OCI-M2 (cell line): ENCODE results near the gene APOL4.
A peak's percentile ranks its signal among the peaks of the same experiment; 100 is the strongest.
"Not testable (repeated sequence)": the region's sequence is repeated elsewhere in the genome, so short reads cannot be mapped to it uniquely, and the experiment has no call there.

Source experiments
- DNase-seq: peaks from one replicate; lab custom pipeline; 2025; ENCODE audit not compliant: unreplicated experiment; lab: John Stamatoyannopoulos, UW

The APOL4 gene, protein sequence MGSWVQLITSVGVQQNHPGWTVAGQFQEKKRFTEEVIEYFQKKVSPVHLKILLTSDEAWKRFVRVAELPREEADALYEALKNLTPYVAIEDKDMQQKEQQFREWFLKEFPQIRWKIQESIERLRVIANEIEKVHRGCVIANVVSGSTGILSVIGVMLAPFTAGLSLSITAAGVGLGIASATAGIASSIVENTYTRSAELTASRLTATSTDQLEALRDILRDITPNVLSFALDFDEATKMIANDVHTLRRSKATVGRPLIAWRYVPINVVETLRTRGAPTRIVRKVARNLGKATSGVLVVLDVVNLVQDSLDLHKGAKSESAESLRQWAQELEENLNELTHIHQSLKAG

DNA sequence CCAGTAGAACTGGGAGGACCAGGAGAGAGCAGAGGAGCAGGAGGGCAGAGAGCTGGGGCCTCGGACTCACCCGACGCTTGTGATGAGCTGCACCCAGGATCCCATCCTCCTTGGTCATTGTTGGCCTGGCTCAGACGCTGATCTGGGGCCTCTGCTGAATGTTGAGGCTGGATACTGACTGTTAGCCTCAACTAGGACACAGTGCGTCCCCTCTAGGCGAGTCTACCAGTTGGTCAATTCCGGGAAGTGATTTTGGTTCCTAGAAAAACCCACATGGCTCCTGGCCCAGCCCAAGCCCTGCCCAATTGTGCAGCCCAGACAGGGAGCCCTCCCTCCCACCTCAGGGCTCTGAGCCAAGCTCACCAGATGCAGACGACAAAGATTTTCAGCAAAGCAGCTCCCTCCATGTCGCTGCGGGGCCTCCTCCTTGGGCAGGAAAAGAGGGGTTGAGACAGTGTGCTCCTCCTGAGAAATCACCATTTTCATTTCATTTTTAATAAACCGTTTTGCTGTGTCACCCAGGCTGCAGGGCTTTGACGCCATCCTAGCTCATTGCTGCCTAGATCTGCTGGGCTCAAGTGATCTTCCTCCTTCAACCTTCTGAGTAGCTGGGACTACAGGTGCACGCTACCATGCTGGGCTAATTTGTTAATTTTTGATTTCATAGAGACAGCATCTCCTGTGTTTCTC, at the start of gene APOL4:
Gene APOL4, minus strand, starts transcription at position 180 of the 690 bp plus-strand sequence. Its CDS starts 75 bp downstream, at position 105.
- no peak for DNase-seq

- not testable (repeated sequence) for DNase-seq
Measured at GRCh38 chr22:36250292-36250960, 48.8 kb upstream of the APOL4 start.

- no peak for DNase-seq
Measured at GRCh38 chr22:36249160-36249559, 47.6 kb upstream of the APOL4 start.

- DNase-seq, result no peak
Measured at GRCh38 chr22:36247955-36248354, 46.3 kb upstream of the APOL4 start.

- DNase-seq, result no peak
Measured at GRCh38 chr22:36246718-36247117, 45.1 kb upstream of the APOL4 start.

- DNase-seq, result no peak
Measured at GRCh38 chr22:36245805-36246356, 44.3 kb upstream of the APOL4 start.

DNA sequence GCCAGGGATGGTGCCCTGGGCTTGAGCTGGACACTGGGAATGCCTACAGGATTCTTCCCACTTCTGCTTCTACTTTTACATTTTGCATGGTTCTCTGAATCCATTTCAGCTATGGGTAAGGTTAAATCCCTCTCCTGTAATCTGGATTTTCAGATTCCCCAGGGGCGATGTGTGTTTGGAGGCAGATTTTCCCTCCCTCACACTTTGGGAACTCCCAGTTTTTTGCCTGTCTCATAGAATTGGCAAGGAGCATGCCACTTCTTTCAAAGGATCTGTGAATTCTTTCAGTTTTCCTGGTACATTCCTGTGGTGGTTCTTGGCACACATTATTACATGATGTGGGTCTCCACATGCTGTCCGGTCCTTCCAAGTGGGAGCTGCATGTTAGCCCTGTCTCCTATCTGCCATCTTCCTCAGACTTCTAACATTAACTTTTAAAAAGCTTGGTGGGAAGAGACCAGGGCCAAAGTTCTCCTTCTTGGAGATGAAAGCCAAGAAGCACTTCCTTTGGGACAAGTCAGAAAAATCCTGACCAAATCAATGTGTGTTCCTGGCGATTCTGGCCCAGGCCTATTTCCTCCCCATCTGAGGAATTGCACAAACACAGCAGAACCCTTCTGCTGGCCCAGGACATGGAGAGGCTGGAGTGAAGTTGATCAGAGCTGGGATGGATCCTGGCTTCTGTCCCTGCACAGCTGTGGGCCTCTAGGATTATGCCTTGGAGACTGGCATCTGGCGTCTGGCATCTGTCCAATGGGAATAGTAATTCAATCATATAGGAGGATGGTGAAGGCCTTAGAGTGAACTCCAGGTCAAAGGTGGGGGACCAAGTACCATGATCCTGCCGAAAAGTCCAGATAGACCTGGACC, 43.1 kb upstream of the APOL4 start:
- no peak for DNase-seq

- DNase-seq, result no peak
Measured at GRCh38 chr22:36243986-36244385, 42.4 kb upstream of the APOL4 start.

DNA sequence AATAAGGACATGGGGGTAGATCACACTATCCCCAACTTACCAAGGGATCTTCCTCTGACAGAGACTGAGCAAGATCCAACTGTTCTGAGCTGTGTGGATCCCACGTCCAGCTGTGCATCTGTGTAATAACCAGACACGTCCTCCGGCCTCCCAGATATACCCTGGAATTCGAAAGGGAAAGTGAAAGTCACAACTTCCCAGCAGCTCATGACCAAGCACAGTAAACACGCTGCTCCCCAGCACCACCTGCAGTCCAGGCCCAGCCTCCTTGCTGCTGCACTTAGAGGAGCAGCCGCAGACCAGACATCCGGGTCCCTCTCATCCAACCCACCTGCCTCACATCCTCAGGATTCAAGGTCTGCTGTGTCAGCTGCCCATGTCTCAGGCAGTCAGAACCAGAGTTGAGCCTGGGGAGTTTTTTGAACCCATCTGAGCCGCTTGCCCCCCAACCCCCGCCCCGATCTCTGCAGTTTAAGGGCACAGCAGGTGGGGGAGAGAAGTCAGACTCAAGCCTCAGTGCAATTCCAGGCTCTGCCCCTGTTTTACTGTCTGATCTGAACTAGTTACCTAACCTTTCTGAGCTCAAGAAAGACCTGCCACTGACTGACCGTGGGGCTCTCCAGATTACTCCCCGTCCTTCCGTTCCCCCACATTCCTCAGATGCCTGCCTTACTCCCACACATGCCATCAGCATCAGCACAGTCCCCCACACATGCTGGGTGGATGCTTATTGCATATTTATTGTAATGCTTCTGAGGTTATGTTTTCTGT, 38.0 kb upstream of the APOL4 start, which contains the start of gene APOL2:
Gene APOL2, minus strand, starts transcription at position 127 of the 771 bp plus-strand sequence. CDS start 6,365 bp downstream, outside the sequence.
- peak; percentile 33 for DNase-seq

GRCh38 chr22:36239150-36239400, 37.5 kb upstream of the APOL4 start:
- no peak for DNase-seq

DNA sequence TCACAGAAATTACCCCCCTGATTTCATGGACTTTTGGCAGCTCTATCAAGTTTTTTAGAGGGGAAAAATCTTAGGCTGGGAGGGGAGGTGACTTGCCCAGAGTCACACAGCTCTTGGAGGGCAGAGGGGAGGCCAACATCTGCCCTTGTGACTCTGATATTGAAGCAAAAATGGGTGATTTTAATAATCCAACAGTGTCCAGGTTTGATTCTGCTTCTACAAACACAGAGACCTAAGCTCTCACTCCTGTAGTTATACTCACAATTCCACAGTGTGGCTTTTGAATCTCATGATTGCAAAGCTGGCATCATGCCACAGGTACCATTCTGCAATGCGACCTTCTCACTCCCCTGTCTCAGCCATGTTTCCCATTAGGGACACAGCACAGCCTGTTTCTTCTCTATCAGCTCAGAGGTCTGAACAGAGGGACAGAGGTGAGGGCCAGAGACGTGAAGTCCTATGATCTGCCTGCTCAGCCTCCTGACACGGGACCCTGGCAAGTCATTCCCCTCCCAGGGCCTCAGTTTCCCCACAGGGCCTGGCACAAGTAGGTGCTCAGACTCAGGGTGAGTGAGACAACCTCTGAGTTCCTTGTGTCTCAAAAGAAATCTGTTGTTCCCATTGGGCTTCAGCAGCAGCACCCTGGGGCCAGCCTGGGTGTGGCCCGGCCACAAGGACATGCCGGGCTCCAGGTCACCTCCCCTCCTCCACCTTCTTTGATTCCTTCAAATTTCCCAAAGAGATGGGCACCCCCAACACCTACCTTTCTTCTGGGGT, 37.0 kb upstream of the APOL4 start:
- no peak for DNase-seq

- no peak for DNase-seq
Measured at GRCh38 chr22:36237462-36238372, 36.1 kb upstream of the APOL4 start.

DNA sequence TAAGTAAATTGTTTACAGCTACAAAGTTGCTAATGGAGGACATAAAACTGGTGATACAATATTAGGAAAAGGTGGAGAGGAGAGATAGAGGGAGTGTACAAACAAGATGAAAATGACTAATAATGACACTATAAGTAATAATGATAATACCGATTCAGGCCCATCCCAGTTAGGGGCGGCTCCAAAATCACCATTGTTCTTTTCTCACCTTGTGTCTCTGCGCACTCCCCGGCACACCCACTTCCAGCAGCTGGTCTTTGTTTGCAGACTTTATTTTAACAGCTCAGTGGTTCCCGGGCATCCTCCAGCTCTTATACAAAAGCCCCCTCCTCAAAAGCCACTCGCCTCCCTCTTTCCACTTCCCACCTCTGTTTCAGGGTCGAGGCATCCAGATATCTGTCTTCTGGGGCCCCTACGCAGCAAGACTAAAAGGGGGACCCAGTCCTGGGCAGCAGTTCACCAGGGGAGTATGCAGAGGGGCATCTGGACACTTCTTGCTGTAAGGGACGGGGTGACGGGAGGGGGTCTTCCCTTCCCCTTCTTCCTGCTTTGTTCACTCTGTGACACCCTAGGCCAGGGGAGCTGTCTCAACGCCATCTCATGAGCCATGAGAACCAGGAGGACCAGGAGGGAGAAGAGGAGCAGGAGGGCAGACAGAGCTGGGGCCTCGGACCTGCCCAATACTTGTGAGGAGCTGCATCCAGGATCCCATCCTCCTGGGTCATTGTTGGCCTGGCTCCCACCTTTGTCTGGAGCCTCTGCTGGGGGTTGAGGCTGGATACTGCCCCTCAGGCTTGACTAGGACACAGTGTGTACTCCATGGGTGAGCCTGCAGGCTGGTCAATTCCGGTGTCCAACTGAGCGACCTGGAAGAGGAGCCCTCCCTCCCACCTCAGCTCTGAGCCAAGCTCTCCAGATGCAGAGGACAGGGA, 35.0 kb upstream of the APOL4 start:
- DNase-seq, result no peak

GRCh38 chr22:36235585-36235984, 34.0 kb upstream of the APOL4 start:
- no peak for DNase-seq

DNA sequence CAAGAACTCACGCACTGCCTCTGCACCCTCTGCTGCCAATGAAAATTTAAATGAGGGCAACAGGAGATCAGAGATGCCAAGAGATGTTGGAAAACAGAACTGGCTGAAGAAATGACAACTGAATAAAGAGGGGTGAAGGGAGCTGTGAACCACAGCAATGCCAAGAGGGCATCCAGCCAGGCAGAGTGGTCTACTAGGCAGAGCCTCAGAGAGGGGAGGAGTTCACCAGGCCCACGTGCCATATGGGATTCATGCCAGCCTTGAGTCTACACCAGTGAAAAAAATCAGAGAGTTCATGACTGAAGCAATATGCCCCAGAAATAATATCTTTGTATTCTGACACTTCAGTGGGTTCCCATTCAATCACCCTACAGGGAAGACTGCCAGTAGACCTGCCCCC, 33.3 kb upstream of the APOL4 start:
- DNase-seq, result no peak

DNA sequence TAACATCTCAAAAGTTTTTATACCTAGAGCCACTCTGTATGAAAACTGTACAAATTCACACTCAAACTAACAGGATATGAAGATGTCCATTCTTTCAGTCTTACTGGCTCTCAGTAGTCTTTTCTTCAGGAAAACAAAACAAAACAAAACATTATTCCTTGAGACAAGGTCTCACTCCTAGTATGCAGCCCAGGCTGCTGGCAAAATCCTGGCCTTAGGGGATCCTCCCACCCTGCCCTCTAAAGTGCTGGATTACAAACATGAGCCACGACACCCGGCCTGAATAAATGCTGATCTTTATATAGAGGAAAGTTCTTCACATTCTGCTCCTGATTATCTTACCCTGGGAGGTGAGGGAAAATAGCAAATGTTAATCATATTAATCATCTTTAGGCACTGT, 32.6 kb upstream of the APOL4 start:
- DNase-seq, result no peak

- DNase-seq, result no peak
Measured at GRCh38 chr22:36233796-36234195, 32.2 kb upstream of the APOL4 start.
